IMR-90 (cell line): ENCODE measurements around the gene SMIM26. TPM values are rescaled to one million over a fixed set of nuclear protein-coding genes. Genes with fewer than 3 reads are reported as not detected.

Experiments used
- ATAC-seq: fragments of 200-7000 bp; cut with Tn5 transposase; 2 replicates; pipeline ENCODE4 v1.9.1; 2020; ENCODE audit warnings: low read depth, mild to moderate bottlenecking, moderate library complexity
- BruUV-seq: library from RNA; stranded (reverse); fragments of 400-500 nt; replicated peaks from 2 replicates; lab custom pipeline; 2021; lab: Mats Ljungman, UMichigan
- CTCF ChIA-PET: fragments of 300-600 bp; formaldehyde crosslinking; extraction: SDS; loops from one replicate; lab custom pipeline; 2021; ENCODE audit warnings: antibody characterized with exemption; lab: Yijun Ruan, JAX
- POLR2A ChIA-PET: fragments of 300-600 bp; sonication (Branson Sonifier 250); formaldehyde crosslinking; loops from one replicate; lab custom pipeline; 2022; ENCODE audit warnings: antibody characterized with exemption; ENCODE audit not compliant: unreplicated experiment; lab: Charles Lee
- DNase-seq: peaks from one replicate; pipeline ENCODE4 v3.0.0; 2013
- H2AFZ ChIP-seq: replicated peaks from 2 replicates; pipeline ENCODE3; 2013; ENCODE audit warnings: low read length, mild to moderate bottlenecking; ENCODE audit not compliant: poor library complexity
- H2AK5ac ChIP-seq: 2 replicates; pipeline ENCODE4 v1.6.1; 2013; ENCODE audit warnings: low read depth, low read length, inconsistent platforms
- H2AK9ac ChIP-seq: replicated peaks from 2 replicates; pipeline ENCODE3; 2013; ENCODE audit warnings: mild to moderate bottlenecking, low read depth, low read length, moderate library complexity; ENCODE audit not compliant: poor library complexity
- H2BK120ac ChIP-seq: 2 replicates; pipeline ENCODE4 v1.6.1; 2013; ENCODE audit warnings: low read depth, low read length, inconsistent platforms
- H2BK15ac ChIP-seq: 3 replicates; pipeline ENCODE4 v1.6.1; 2013; ENCODE audit warnings: low read depth, low read length, inconsistent platforms
- H2BK20ac ChIP-seq: 2 replicates; pipeline ENCODE4 v1.6.1; 2013; ENCODE audit warnings: low read depth, mild to moderate bottlenecking, inconsistent platforms, low read length, moderate library complexity
- H2BK5ac ChIP-seq: 2 replicates; pipeline ENCODE4 v1.6.1; 2013; ENCODE audit warnings: mild to moderate bottlenecking, low read depth, low read length, inconsistent platforms; ENCODE audit not compliant: poor library complexity, severe bottlenecking
- H3K14ac ChIP-seq: replicated peaks from 2 replicates; pipeline ENCODE4 v1.6.1; 2013; ENCODE audit warnings: low read depth, low read length, inconsistent platforms
- H3K18ac ChIP-seq: 2 replicates; pipeline ENCODE4 v1.6.1; 2013; ENCODE audit warnings: low read depth, low read length, control low read depth
- H3K23ac ChIP-seq: 2 replicates; pipeline ENCODE4 v1.6.1; 2013; ENCODE audit warnings: low read depth, low read length, inconsistent platforms
- H3K27ac ChIP-seq: 2 replicates; pipeline ENCODE4 v1.5.1; 2013; ENCODE audit warnings: mild to moderate bottlenecking, control low read depth, low read length; ENCODE audit not compliant: insufficient read depth
- H3K27me3 ChIP-seq: 2 replicates; pipeline ENCODE4 v1.6.1; 2013; ENCODE audit warnings: low read length; ENCODE audit not compliant: control insufficient read depth, insufficient read depth
- H3K36me3 ChIP-seq: 2 replicates; pipeline ENCODE4 v1.6.1; 2013; ENCODE audit warnings: low read length, mixed read lengths; ENCODE audit not compliant: control insufficient read depth, insufficient read depth
- H3K4ac ChIP-seq: 2 replicates; pipeline ENCODE4 v1.6.1; 2013; ENCODE audit warnings: low read depth, low read length, inconsistent platforms
- H3K4me1 ChIP-seq: 2 replicates; pipeline ENCODE4 v1.6.1; 2013; ENCODE audit warnings: low read length, mixed read lengths; ENCODE audit not compliant: control insufficient read depth, insufficient read depth
- H3K4me2 ChIP-seq: 2 replicates; pipeline ENCODE4 v1.6.1; 2013; ENCODE audit warnings: low read depth, mild to moderate bottlenecking, control low read depth, low read length, moderate library complexity
- H3K4me3 ChIP-seq: 2 replicates; pipeline ENCODE4 v1.5.1; 2013; ENCODE audit warnings: low read depth, mild to moderate bottlenecking, control low read depth, low read length, moderate library complexity; ENCODE audit not compliant: insufficient read depth
- H3K56ac ChIP-seq: 2 replicates; pipeline ENCODE4 v1.6.1; 2013; ENCODE audit warnings: low read length, inconsistent platforms; ENCODE audit not compliant: insufficient read depth; ENCODE audit errors: extremely low read depth
- H3K79me1 ChIP-seq, 2 experiments: 2 replicates each; pipeline ENCODE4 v1.6.1; 2013; ENCODE audit warnings: low read length in 2 of 2, inconsistent platforms in 1 of 2, low read depth in 1 of 2
- H3K9ac ChIP-seq: 2 replicates; pipeline ENCODE4 v1.6.1; 2013; ENCODE audit warnings: low read depth, low read length, control low read depth
- H3K9me1 ChIP-seq: 2 replicates; pipeline ENCODE4 v1.6.1; 2013; ENCODE audit warnings: low read length, inconsistent platforms; ENCODE audit not compliant: insufficient read depth
- H3K9me3 ChIP-seq: 2 replicates; pipeline ENCODE4 v1.6.1; 2013; ENCODE audit warnings: low read length; ENCODE audit not compliant: control insufficient read depth, insufficient read depth
- H4K20me1 ChIP-seq: 2 replicates; pipeline ENCODE4 v1.6.1; 2013; ENCODE audit warnings: low read length, inconsistent platforms; ENCODE audit not compliant: insufficient read depth
- H4K5ac ChIP-seq: 2 replicates; pipeline ENCODE4 v1.6.1; 2013; ENCODE audit warnings: mild to moderate bottlenecking, low read depth, low read length, control low read depth
- H4K8ac ChIP-seq, 2 experiments: 2 replicates each; pipeline ENCODE4 v1.6.1; 2013; ENCODE audit warnings: low read depth in 2 of 2, low read length in 2 of 2, control low read depth in 1 of 2, inconsistent platforms in 1 of 2
- H4K91ac ChIP-seq: 2 replicates; pipeline ENCODE4 v1.6.1; 2013; ENCODE audit warnings: low read depth, low read length, inconsistent platforms; ENCODE audit not compliant: insufficient read depth
- BHLHE40 ChIP-seq: fragments of 150-350 bp; IDR thresholded peaks from 2 replicates; pipeline ENCODE4 v1.6.1; 2016; ENCODE audit warnings: mild to moderate bottlenecking, low read depth, low read length
- CEBPB ChIP-seq: IDR thresholded peaks from 2 replicates; pipeline ENCODE4 v1.6.1; 2012; ENCODE audit warnings: low read depth, low read length, improper control_type of control experiment
- CHD1 ChIP-seq: IDR thresholded peaks from 2 replicates; pipeline ENCODE4 v1.6.1; 2012; ENCODE audit warnings: low read depth, low read length, improper control_type of control experiment
- CTCF ChIP-seq: conservative IDR thresholded peaks from 2 replicates; pipeline ENCODE4 v1.5.1; 2012; ENCODE audit warnings: mild to moderate bottlenecking, low read depth, low read length, improper control_type of control experiment
- ELK1 ChIP-seq: fragments of 150-350 bp; IDR thresholded peaks from 2 replicates; pipeline ENCODE4 v1.6.1; 2016; ENCODE audit warnings: low read depth, mild to moderate bottlenecking, low read length, moderate library complexity, borderline replicate concordance
- FOS ChIP-seq: fragments of 150-350 bp; IDR thresholded peaks from 2 replicates; pipeline ENCODE4 v1.6.1; 2016; ENCODE audit warnings: low read depth, low read length
- MAFK ChIP-seq: IDR thresholded peaks from 2 replicates; pipeline ENCODE4 v1.6.1; 2012; ENCODE audit warnings: low read depth, low read length, improper control_type of control experiment
- MAZ ChIP-seq: IDR thresholded peaks from 2 replicates; pipeline ENCODE4 v1.6.1; 2012; ENCODE audit warnings: low read depth, mild to moderate bottlenecking, low read length, improper control_type of control experiment, moderate library complexity, borderline replicate concordance
- MXI1 ChIP-seq: IDR thresholded peaks from 2 replicates; pipeline ENCODE4 v1.6.1; 2012; ENCODE audit warnings: low read depth, mild to moderate bottlenecking, low read length, moderate library complexity, borderline replicate concordance
- NFE2L2 ChIP-seq: fragments of 150-350 bp; IDR thresholded peaks from 2 replicates; pipeline ENCODE4 v1.6.1; 2016; ENCODE audit warnings: low read depth, mild to moderate bottlenecking, low read length
- POLR2A ChIP-seq: IDR thresholded peaks from 2 replicates; pipeline ENCODE4 v1.6.1; 2012; ENCODE audit warnings: mild to moderate bottlenecking, low read depth, low read length
- RAD21 ChIP-seq: IDR thresholded peaks from 2 replicates; pipeline ENCODE4 v1.6.1; 2012; ENCODE audit warnings: low read length, improper control_type of control experiment
- RCOR1 ChIP-seq: IDR thresholded peaks from 2 replicates; pipeline ENCODE4 v1.6.1; 2012; ENCODE audit warnings: mild to moderate bottlenecking, low read length, improper control_type of control experiment; ENCODE audit not compliant: insufficient replicate concordance
- RFX5 ChIP-seq: IDR thresholded peaks from 2 replicates; pipeline ENCODE4 v1.8.0; 2012; ENCODE audit warnings: low read depth, mild to moderate bottlenecking, low read length, moderate library complexity
- SMC3 ChIP-seq: fragments of 150-350 bp; IDR thresholded peaks from 2 replicates; pipeline ENCODE4 v1.6.1; 2016; ENCODE audit warnings: low read depth, mild to moderate bottlenecking, antibody characterized with exemption, low read length, moderate library complexity
- USF2 ChIP-seq: fragments of 150-350 bp; IDR thresholded peaks from 2 replicates; pipeline ENCODE4 v1.6.1; 2017; ENCODE audit warnings: mild to moderate bottlenecking, antibody characterized with exemption, low read length, low read depth
- WGBS, 2 experiments: methylation state at CpG; one replicate each; pipeline versions ENCODE4 v1.1.5 to v1.1.7; 2013; ENCODE audit warnings: missing lambda C conversion rate in 2 of 2; ENCODE audit not compliant: insufficient read length in 1 of 2; ENCODE audit errors: extremely low coverage in 2 of 2; 5-methylcytosine and 5-hydroxymethylcytosine counted together
- dilution Hi-C: fragments of 300-500 bp; cut with HindIII; formaldehyde crosslinking; loops from one replicate; pipeline ENCODE4 v1.14.3; 2018; ENCODE audit warnings: low sequenced_read_pairs; ENCODE audit not compliant: unreplicated experiment
- in situ Hi-C: fragments of 300-500 bp; cut with MboI; formaldehyde crosslinking; loops from 3 replicates; pipeline ENCODE4 v1.14.3; 2019; ENCODE audit warnings: low sequenced_read_pairs, inconsistent platforms, mixed read lengths
- intact Hi-C: fragments of 100-400 bp; cut with micrococcal nuclease; formaldehyde crosslinking; loops from 2 replicates; pipeline ENCODE4 v1.10.0; 2022
- polyA plus RNA-seq, 3 experiments: library from polyadenylated mRNA; depleted of rRNA; stranded (reverse); fragments of >200 nt; gene quantifications; 2 replicates each; pipeline ENCODE4 v1.2.3, GENCODE V29; 2012; ENCODE audit warnings: low replicate concordance in 1 of 3
- total RNA-seq: library from RNA; depleted of rRNA; stranded (reverse); fragments of >200 nt; gene quantifications from 2 replicates; pipeline ENCODE4 v1.2.3, GENCODE V29; 2012

SMIM26 gene
- total and polyA plus RNA-seq, 2 of the 4 experiments (the other 2 are of a cell fraction), result 42.8 to 45.7 TPM

GRCh38 chr20:18567739-18568091 is 483 bp downstream of the SMIM26 start:
- Histone ChIP-seq H4K8ac (peak overlapping the region; percentile 97 to 98), H3K14ac (peak overlapping the region; percentile 97), H4K5ac (peak overlapping the region; percentile 99; the same call in 1 of the 2 replicates), H3K18ac (peak overlapping the region; percentile 95; the same call in 1 of the 2 replicates), H3K9ac (peak overlapping the region; percentile 100), H3K4ac (no peak overlapping the region; the same call in 1 of the 2 replicates), H3K36me3 (peaks cover 8% of the 10 kb centered on the region), H2AK9ac (no peak overlapping the region), H3K27ac (peak overlapping the region; percentile 99), H3K9me3 (no peaks in the 10 kb centered on the region), H3K56ac (peak overlapping the region; percentile 90), H2AK5ac (no peak overlapping the region), H3K4me3 (peak overlapping the region; percentile 97), H3K79me1 (peaks cover 10 to 33% of the 10 kb centered on the region in 2 experiments), H2BK5ac (peak overlapping the region; percentile 93), H3K4me2 (peak overlapping the region; percentile 76), H2AFZ (no peak overlapping the region), H4K91ac (peak overlapping the region; percentile 90; the same call in 1 of the 2 replicates), H3K4me1 (peaks cover 2% of the 10 kb centered on the region; the same call in 1 of the 2 replicates), H4K20me1 (no peaks in the 10 kb centered on the region), H2BK120ac (no peak overlapping the region), H3K27me3 (no peaks in the 10 kb centered on the region), H2BK20ac (no peak overlapping the region), H3K9me1 (peaks cover 9% of the 10 kb centered on the region), H3K23ac (peak overlapping the region; percentile 96; the same call in 1 of the 2 replicates), H2BK15ac (no peak overlapping the region)
- TSS peak; percentile 86 for BruUV-seq
- intact Hi-C loops, result no loop called here
- in situ Hi-C loops, result no loop called here
- ATAC-seq (peak; percentile 38), DNase-seq (no peak)
- no peak for TF ChIP-seq MXI1
- no peak for TF ChIP-seq CTCF
- TF ChIP-seq CEBPB, result no peak
- TF ChIP-seq NFE2L2, result no peak
- no peak for TF ChIP-seq FOS
- TF ChIP-seq SMC3, result no peak
- TF ChIP-seq POLR2A, result no peak
- TF ChIP-seq ELK1, result no peak
- no peak for TF ChIP-seq MAFK
- TF ChIP-seq RFX5, result no peak
- TF ChIP-seq CHD1, result no peak
- TF ChIP-seq MAZ, result no peak
- TF ChIP-seq BHLHE40, result no peak
- TF ChIP-seq USF2, result no peak
- TF ChIP-seq RCOR1, result no peak
- no peak for TF ChIP-seq RAD21
- dilution Hi-C loops, result no loop called here
- WGBS, 2 experiments, result no CpG with 5 or more reads among the region's 6 CpGs
- CTCF ChIA-PET, result no interaction called here
- POLR2A ChIA-PET, result no interaction called here
